KOPT-K1 (cell line): ENCODE data around the gene S100A9.
"Not testable (repeated sequence)": the region's sequence is repeated elsewhere in the genome, so short reads cannot be mapped to it uniquely, and the experiment has no call there.

ENCODE experiments used
- H3K27ac ChIP-seq: fragments of 200-600 bp; sonication (generic); 2 replicates; pipeline ENCODE4 v1.5.1; 2016; ENCODE audit warnings: antibody characterized with exemption, mild to moderate bottlenecking, low read depth, low read length; ENCODE audit not compliant: poor library complexity, severe bottlenecking
- H3K36me3 ChIP-seq: fragments of 200-600 bp; sonication (generic); 2 replicates; pipeline ENCODE4 v1.5.1; 2017; ENCODE audit warnings: antibody characterized with exemption, mild to moderate bottlenecking, low read length, moderate library complexity; ENCODE audit not compliant: insufficient read depth
- H3K9me3 ChIP-seq: fragments of 200-600 bp; sonication (generic); 2 replicates; pipeline ENCODE4 v1.5.1; 2017; ENCODE audit warnings: antibody characterized with exemption, low read length, mild to moderate bottlenecking; ENCODE audit not compliant: insufficient read depth, poor library complexity, severe bottlenecking

The S100A9 gene

DNA sequence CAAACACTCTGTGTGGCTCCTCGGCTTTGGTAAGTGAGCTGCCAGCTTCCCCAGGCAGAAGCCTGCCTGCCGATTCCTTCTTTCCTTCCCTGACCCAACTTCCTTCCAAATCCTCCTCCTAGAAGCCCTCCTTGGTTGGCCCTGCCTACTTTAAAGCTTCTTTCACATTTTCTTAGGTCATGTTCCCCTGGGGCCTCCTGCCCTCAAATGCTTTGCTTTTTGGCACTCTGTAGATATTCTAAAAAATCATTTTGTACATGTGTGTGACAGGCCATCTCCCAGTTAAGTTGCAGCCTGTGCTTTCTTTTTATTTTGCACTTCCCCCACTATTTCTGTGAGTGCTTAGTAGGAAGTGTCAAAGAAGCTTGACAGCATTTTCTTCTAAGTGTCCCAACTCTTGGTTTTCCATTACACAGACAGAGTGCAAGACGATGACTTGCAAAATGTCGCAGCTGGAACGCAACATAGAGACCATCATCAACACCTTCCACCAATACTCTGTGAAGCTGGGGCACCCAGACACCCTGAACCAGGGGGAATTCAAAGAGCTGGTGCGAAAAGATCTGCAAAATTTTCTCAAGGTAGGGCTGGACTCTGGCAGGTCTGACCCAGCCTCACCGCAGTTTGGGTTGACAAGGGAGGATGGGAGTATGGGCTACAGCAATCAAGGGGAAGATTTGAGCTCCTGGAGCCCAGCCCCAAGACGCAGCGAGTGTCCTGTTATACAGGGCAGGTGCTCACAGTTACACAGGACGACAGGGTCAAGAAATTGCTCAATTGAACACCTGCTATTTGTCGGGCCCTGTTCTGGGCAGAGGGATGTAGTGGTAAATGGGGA is at the start of gene S100A9:
TSS of gene S100A9 (plus strand) at position 2 of the 838 bp plus-strand sequence. CDS start at position 432, 430 bp downstream.
- H3K36me3 ChIP-seq = no peaks in the 10 kb centered on the region
- H3K27ac ChIP-seq = no peak within 1 kb of the TSS
- no peaks in the 10 kb centered on the region for H3K9me3 ChIP-seq

DNA sequence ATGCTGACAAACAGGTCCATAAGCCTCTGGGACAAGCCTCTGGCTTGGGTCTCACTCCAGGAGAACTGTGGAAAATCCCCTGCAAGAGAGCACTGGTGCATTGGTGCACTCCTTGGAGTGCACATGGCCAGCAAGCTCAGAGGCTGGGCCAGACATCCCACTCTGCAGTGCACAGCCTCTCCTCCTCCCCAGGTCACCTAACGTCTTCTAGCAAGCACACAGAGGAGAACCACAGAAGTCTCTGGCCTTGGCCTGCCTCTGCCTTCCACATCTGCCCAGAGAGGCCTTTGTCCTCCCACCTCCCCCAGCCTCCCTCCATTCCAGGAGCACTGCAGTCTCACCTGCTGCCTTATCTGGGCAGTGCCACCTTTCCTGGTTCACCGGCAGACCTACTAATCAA is 49.1 kb upstream of the S100A9 start:
- Histone ChIP-seq H3K36me3 (no peaks in the 10 kb centered on the region), H3K9me3 (no peaks in the 10 kb centered on the region), H3K27ac (no peak overlapping the region)

DNA sequence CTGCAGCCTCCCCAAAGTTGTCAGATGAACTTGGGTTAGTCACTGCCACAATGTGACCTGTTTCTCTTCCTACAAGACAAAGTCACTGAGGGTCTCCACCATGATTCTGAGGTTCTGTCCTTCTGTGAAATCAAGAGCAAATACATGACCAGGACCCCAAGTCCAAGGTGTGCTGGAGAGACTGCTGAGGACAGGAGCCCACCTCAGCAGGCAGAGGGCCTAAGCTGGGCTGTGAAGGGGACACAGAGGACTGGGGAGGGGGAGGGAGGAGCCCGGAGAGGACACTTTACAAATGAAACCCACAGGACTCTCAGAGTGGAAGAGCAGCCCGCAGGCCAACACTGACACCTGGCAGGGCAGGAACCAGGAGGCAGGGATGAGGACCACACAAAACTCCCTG is 48.2 kb upstream of the S100A9 start:
- no peak overlapping the region for H3K27ac ChIP-seq

DNA sequence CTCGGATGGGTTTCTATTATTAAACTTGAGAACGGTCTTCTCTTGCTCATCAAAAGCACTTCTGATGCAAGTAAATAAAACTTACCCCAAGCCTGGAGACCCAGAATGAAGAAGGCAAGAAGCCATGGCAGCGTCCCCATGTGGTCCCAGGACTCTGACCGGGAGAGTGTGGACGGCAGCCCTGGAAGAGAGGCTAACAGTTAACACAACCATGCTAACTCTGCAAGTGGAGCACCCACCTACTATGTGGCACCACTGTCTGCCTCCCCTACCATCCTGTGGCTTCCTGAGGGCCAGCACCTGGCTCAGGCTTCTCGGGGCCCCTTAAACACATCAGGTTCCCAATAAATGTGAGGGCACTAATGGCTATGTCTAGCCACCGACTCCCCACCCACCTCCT is 47.1 kb upstream of the S100A9 start:
- no peaks in the 10 kb centered on the region for H3K9me3 ChIP-seq
- H3K27ac ChIP-seq = no peak overlapping the region
- no peaks in the 10 kb centered on the region for H3K36me3 ChIP-seq

More for the DNA sequence above, 48.2 kb upstream of the S100A9 start:
- no peaks in the 10 kb centered on the region for H3K9me3 ChIP-seq
- H3K36me3 ChIP-seq = no peaks in the 10 kb centered on the region

DNA sequence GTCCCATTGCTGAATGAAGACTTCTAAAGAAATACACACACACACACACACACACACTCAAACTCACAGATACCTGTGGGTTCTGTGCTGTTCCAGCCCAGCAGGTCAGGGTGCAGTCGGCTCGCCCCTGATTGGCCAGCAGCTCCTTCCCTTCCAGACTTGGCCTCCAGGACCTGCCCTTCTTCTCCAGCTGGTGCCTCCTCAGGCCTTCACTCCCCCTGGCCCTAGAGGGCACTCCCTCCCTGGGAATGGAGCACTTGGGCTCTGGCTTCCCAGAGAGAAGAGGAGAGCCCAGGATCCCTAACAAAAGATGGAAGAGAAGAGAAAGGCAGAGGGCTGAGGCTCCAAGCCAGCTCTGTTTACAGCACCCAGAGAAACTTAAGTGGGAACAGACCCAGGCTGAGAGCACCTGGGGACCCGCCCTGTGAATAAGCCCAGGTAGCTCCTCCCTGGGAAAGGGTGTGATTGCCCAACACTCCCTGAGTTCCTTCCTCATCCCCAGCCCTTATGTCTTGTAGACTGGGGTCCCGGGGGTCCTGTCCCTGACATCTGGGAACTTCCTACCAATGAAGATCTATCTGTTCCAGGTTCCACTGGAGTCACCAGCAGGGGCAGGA is 45.0 kb upstream of the S100A9 start, which contains the start of gene PGLYRP3:
TSS of gene PGLYRP3 (minus strand) at position 383 of the 617 bp plus-strand sequence. CDS start 2,287 bp downstream, outside the sequence.
- H3K36me3 ChIP-seq = no peaks in the 10 kb centered on the region
- no peak within 1 kb of the TSS for H3K27ac ChIP-seq
- no peaks in the 10 kb centered on the region for H3K9me3 ChIP-seq

DNA sequence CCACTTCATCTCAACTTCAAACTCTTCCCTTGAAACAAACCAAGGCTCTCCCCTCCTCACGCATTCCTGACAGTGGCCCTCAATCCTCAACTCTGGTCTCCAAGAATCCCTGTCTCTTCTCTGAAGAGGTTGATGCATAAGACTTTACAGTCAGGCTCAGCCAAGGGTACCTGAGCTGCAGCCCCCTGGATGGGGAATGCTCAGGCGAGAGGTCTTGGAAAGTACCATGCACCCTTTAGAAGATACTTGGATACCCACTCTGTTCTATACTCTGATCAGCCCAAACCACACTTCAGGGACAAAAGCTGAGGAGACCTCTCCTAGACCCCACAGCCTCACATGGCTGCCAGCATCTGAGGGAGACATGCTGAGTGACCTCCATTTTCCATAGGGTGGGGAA is 44.4 kb upstream of the S100A9 start:
- Histone ChIP-seq H3K36me3 (no peaks in the 10 kb centered on the region), H3K27ac (no peak overlapping the region), H3K9me3 (no peaks in the 10 kb centered on the region)

DNA sequence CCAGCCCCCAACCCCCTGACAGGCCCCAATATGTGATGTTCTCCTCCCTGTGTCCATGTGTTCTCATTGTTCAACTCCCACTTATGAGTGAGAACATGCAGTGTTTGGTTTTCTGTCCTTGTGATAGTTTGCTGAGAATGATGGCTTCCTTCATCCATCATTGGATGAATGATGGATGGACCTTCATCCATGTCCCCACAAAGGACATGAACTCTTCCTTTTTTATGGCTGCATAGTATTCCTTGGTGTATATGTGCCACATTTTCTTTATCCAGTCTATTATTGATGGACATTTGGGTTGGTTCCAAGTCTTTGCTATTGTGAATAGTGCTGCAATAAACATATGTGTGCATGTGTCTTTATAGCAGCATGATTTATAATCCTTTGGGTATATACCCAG is 43.3 kb upstream of the S100A9 start:
- not testable (repeated sequence) for H3K9me3 ChIP-seq, H3K36me3 ChIP-seq, H3K27ac ChIP-seq

DNA sequence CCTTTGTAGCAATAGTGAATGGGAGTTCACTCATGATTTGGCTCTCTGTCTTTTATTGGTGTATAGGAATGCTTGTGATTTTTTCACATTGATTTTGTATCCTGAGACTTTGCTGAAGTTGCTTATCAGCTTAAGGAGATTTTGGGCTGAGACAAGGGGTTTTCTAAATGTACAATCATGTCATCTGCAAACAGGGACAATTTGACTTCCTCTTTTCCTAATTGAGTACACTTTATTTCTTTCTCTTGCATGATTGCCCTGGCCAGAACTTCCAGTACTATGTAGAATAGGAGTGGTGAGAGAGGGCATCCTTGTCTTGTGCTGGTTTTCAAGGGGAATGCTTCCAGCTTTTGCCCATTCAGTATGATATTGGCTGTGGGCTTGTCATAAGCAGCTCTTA is 41.6 kb upstream of the S100A9 start:
- H3K9me3 ChIP-seq, H3K36me3 ChIP-seq, H3K27ac ChIP-seq: not testable (repeated sequence)

DNA sequence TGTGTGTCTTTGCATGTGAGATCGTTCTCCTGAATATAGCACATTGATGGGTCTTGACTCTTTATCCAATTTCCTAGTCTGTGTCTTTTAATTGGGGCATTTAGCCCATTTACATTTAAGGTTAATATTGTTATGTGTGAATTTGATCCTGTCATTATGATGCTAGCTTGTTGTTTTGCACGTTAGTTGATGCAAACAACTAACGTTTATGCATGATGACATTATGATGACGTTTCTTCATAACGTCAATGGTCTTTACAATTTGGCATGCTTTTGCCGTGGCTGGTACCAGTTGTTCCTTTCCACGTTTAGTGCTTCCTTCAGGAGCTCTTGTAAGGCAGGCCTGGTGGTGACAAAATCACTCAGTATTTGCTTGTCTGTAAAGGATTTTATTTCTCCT is 39.5 kb upstream of the S100A9 start:
- not testable (repeated sequence) for H3K36me3 ChIP-seq, H3K27ac ChIP-seq
- peaks cover 12% of the 10 kb centered on the region for H3K9me3 ChIP-seq

DNA sequence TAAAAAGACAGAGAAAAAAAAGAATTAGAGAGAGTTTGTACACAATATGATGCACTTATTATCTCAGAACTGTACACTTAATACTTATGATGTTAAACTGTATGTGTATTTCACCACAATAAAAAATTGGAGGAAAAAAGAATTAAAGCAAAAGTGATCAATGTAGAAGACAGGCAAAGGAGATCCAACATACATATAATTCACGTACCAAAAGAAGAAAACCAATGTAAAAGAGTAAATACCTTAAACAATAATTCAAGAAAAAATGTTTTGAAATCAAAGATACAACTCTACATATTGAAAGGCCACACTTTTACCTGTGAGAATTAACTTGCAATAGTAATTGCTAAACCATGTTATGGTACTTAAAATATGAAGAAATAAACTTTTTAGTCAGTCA is 35.1 kb upstream of the S100A9 start:
- H3K36me3 ChIP-seq = no peaks in the 10 kb centered on the region

DNA sequence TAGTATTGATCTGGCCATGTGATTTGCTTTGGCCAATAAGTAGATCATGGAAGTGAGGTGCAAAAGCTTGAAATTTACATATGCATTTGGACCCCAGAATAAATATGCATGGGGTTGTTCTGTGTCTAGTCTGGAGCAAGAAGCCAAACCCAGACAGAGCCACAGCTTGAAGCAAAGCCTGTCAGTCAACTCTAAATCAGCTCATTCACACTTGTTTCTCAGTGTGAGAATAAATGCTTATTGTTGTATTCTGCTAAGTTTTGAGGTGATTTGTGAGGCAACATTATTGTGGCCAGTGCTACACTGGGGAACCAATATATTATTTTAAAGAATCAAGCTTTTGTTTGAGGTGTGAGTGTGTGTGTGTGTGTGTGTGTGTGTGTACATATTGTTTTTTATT is 32.7 kb upstream of the S100A9 start:
- Histone ChIP-seq H3K36me3 (no peaks in the 10 kb centered on the region), H3K27ac (no peak overlapping the region), H3K9me3 (peaks cover 19% of the 10 kb centered on the region)

More for the DNA sequence above, 35.1 kb upstream of the S100A9 start:
- Histone ChIP-seq H3K9me3 (peaks cover 15% of the 10 kb centered on the region), H3K27ac (no peak overlapping the region)

DNA sequence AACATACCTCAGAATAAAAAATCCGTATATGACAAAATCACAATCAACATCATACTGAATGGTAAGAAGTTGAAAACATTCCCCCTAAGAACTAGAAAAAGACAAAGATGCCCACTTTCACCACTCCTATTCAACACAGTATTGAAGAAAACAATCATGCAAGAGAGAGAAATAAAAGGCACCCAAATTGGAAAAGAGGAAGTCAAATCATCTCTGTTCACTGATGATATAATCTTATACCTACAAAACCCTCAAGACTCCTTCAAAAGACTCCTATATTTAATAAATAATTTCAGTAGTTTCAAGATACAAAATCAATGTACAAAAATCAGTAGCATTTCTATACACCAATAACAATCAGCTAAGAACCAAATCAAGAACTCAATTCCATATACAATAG is 23.8 kb upstream of the S100A9 start:
- Histone ChIP-seq H3K27ac (no peak overlapping the region), H3K36me3 (no peaks in the 10 kb centered on the region), H3K9me3 (peaks cover 17% of the 10 kb centered on the region)

DNA sequence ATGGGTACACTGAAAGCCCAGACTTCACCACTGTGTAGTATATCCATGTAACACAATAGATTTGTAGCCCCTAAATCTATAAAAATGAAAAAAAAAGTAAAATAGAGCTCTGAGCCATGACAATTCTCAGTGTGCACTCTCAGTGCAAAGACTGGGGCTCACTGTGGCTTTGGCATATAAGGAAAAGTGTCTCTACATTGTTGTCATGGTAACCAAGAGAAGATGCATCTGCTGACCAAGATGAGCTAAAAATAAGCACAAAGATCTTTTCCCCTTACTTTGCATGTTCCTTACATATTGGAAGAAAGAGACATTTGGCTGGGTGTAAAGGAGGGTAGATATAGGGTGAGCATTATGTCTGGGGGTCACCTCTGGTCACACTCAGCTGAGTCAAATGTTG is 21.0 kb upstream of the S100A9 start:
- Histone ChIP-seq H3K36me3 (no peaks in the 10 kb centered on the region), H3K27ac (no peak overlapping the region), H3K9me3 (no peaks in the 10 kb centered on the region)

DNA sequence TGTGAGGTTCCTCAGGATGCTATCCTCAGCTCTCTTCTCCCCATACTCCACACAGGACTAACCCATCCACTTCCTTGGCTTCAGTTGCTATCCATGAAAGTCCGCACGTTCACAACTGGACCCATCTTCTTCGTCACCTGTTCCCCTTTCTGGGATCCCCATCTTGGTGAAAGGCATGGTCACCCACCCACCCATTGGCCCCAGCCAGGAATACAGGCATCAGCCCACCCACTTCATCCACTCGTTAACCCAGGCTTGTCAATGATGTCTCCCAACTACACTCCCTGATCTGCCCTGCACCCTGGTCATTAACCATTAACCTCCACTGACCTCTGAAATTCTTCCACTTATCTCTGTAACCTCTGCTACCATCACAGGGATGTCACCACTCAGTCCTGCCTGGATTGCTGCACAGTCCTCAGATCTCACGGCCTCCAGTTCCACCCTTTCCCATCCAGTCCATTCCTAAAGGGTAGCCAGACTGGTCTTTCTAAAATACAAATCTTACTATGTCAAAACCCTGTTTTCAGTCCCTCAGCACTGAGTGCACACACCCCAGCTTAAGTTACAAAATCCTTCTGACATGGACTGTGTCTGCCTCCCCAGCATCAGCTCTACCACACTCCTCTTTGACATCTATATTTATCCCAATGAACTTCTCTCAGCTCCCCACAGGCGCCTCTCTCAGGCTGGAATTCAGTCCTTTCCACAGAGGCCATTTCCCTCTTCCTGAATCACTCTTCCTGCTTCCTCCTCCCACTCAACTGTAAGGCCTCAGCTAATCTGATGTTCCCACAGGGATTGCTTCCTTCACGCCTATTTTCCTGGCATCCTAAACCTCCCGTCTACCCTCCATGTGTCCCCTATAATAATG is 19.4 kb upstream of the S100A9 start:
- no peaks in the 10 kb centered on the region for H3K9me3 ChIP-seq
- no peaks in the 10 kb centered on the region for H3K36me3 ChIP-seq
- no peak overlapping the region for H3K27ac ChIP-seq

DNA sequence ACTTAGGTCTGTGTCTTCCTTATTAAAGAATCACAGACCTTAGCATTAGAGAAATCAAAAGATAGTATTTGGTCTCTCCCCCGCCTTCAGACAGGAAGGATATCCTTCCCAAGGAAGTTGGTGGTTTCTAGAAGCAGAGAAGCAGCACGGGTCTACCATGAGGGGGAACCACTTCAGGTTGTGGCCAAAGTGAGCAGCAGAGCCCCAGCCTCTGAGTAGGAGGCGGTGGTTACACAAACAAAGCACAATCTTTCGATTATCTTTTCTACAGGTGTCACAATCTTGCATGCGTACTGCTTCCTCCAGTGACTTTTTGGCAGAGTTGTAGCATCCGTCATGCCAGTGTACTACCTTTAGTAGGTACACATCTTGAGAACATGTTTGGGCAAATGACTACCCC is 17.9 kb upstream of the S100A9 start:
- H3K36me3 ChIP-seq = no peaks in the 10 kb centered on the region
- H3K27ac ChIP-seq = no peak overlapping the region
- no peaks in the 10 kb centered on the region for H3K9me3 ChIP-seq
